ENCODE data around the gene SPC25. TPM values are rescaled to one million over a fixed set of nuclear protein-coding genes. Genes with fewer than 3 reads are reported as not detected.
"Not testable (repeated sequence)": the region's sequence is repeated elsewhere in the genome, so short reads cannot be mapped to it uniquely, and the experiment has no call there.

The SPC25 gene, protein sequence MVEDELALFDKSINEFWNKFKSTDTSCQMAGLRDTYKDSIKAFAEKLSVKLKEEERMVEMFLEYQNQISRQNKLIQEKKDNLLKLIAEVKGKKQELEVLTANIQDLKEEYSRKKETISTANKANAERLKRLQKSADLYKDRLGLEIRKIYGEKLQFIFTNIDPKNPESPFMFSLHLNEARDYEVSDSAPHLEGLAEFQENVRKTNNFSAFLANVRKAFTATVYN
- under 1 TPM in 1 of 2 donors, not detected in 1; 0.42 TPM for total RNA-seq
- long read RNA-seq, donor 1, result 0 reads
- long read RNA-seq, donor 2, result 0 reads

DNA sequence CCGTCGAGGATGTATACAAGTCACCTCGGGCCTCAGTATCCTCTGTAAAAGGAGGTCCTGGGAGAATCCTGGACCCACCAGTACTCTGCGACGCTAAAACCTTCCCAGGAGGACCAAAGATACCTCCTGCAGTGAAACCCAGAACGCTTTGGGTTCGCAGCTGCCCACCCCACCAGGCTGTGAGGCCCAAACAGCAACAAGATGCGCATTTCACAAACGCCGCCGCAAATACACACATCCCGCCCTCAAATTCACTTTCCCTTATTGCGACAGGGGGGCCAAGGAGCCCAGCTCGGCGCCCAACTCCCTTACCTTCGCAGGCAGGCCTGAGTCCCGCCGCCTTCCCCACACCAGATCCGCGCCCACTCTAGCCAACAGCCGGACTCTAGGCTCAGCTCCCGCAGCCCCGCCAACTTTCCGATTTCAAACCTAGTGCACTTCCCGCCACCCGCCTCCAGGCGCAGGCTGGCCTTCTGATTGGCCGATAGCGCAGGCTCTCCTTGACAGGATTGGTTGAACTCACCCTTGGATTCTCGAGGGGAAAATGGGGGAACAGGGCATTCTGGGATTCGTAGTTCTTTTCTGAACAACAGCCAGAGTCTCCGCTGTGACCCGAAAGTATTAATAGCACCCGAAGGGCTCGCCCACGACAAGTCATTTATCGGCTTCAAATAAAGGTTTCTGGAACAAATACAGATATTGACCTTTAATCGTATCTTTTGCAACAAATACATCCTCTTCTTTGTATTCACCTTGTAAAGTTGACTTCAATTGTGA, at the start of gene SPC25:
TSS of gene SPC25 (minus strand) at position 425 of the 777 bp plus-strand sequence. CDS start 911 bp downstream, outside the sequence.
- intact Hi-C loops (cut with DNase I), result no loop called here
- DNase-seq (ENCODE audit: low spot score), result peak; percentile 95

DNA sequence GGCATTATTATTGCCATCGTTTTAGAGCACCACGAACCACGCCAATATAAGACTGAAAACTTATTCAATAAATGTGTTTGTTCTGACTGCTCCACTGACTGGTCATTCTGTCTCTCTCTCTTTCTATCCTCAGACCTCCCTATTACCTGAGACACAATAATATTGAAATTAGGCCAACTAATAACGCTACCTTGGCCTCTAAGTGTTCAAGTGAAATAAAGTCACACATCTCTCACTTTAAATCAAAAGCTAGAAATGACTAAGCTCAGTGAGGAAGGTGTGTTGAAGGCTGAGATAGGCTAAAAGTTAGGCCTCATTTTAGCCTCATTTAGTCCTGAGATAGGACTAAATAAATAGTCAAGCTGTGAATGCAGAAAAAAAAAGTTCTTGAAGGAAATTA, 49.7 kb upstream of the SPC25 start:
- intact Hi-C loops (cut with DNase I), result no loop called here
- no peak for DNase-seq (ENCODE audit: low spot score)

DNA sequence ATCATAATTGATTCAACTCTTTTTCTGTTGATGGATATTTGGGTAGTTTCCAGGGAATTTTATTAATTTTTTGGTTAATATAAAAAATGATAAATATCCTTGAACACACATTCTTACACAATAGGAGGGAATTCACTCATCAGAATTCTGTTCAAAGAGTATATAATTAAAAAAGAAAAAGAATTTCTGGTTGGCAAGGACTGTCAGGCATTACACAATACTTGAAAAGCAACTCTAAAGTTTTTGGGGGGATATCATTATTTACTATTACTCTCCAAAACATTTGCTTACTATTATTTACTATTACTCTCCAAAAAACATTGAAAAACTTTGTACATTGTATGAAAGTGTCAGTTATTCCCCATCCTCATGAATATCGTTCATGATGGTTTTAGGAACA, 48.8 kb upstream of the SPC25 start:
- no peak for DNase-seq (ENCODE audit: low spot score)
- intact Hi-C loops (cut with DNase I), result no loop called here

DNA sequence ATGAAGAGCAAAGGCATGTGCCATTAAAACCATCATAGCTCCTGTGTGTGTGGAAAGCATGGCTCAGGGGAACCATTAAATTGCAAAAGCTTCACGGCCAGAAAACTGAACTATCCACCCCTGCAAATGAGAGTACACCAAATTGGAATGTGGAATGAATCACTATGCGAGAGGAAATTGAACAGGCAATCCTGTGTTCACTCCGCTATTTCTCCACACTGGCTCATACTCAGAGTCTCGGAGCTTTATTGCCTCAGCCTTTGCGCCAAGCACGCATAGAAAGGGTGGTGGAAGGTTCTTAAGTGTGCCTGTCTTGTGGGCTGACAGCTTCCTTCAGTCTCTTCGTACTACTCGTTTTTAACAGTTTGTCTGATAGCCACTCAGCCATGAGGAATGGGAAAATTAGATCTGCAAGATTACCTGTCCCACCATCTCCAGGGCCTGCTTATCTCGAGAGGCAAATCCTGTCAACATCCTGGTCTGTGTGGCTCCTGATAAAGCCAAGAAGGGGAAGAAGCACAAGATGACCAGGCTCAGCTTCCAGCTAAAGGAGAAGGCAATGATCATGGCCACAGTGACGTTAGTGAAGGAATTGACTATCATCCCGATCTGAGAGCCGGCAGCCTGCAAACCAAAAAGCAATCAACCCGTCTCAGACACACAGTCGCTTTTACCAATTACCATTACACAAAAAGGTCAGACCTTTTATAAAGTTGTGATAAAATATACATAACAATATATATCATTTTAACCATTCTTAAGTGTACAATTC, 45.8 kb upstream of the SPC25 start:
- no peak for DNase-seq (ENCODE audit: low spot score)
- intact Hi-C loops (cut with DNase I), result no loop called here

DNA sequence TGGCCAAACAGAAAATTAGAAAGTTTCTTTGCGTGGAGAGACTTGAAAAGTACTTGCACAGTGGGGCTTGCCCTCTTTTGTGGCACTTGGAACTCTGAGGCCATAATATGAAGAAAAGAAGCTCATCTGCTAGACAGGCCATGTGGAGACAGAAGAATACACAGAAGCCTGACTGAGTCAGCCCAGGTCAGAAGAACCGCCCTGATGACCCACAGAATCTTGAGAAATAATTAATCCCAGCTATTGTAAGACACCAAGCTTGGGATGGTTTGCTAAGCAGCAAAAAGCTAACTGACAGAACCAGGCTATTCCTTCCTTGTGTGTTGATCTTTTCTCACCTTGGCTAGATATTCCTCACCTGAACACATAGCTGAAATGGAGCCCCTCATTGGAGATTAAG, 44.6 kb upstream of the SPC25 start:
- intact Hi-C loops (cut with DNase I), result no loop called here
- no peak for DNase-seq (ENCODE audit: low spot score)

DNA sequence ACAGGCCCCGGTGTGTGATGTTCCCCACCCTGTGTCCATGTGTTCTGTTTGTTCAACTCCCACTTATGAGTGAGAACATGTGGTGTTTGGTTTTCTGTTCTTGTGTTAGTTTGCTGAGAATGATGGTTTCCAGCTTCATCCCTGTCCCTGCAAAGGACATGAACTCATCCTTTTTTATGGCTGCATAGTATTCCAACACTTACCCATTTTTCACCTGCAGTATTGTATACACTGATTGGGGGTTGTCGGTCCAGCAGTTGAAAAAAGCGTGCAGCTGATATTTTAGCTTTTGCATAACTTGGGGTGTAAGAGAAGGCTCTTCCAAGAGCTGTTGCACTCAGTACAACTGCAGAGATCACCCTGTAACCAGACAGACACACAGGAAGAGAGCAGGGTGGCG, 41.9 kb upstream of the SPC25 start:
- intact Hi-C loops (cut with DNase I); DNase-seq (ENCODE audit: low spot score): not testable (repeated sequence)

DNA sequence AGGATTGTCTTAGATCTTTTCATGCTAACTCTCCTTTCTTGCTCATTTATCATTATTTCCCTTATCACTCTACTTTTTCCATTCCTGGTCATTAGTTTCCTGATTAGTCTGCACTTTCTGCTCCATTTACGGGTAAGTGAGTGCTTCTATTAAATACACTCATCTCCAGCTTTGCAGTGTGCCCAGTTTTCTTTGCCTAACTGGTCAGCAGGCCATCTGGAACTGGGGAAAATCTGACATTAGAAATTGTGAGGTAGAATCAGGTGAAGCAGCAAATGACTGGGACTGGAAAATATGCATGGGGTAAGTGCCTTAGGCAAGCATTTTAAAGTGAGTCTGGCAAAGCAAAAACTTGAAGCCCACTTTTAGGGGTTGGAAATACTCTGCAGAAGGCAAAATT, 40.0 kb upstream of the SPC25 start:
- intact Hi-C loops (cut with DNase I), result no loop called here
- no peak for DNase-seq (ENCODE audit: low spot score)

DNA sequence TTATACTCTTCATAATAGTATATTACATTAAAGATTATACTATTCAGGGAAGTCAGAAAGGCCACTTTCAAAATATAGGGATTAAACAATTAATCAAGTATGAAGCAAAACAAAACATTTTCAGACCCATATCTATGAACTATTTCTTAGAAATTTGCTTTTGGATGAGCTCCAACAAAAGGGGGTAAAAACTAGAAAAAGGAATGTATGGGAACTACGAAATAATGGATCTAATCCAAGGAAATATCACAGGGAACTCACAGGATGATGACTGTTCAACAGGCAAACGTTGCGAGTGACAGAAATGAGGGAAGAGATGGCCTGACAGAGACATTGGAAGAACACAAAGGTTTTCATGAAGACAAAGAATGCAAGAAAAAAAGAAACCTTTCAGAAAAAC, 38.8 kb upstream of the SPC25 start:
- intact Hi-C loops (cut with DNase I), result no loop called here
- DNase-seq (ENCODE audit: low spot score), result no peak

DNA sequence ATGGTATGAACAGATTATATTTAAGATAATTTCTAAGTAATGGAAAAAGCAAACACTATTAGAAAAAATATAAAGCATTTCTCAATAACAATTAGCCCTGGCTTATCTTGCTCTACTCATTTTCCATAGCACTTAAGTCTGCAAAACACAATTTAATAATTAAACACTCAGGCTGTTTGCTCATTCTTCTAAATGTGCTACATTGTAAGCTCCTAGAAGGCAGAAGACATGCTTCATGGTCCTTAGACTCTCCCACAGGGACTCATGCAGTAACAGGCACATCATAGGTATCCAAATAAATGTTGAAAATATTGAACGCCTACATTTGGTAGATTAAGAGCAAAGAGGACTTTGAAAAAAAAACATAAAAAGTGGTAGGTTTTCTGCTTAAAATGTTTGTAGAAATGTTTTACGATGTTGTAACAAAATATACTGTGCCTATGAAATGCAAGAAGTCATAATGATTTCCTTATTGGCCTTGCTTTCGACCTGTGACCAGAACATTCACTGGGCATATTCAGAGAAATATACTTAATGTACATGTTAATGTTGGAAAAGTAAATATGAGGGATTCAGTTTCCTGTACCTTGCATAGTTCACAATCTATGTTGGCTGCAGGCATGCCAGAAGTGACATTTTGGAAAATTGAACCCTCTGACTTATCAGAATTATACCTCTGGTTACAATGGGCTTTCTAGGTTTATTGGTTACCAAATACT, 38.0 kb upstream of the SPC25 start:
- intact Hi-C loops (cut with DNase I), result no loop called here
- DNase-seq (ENCODE audit: low spot score), result no peak

DNA sequence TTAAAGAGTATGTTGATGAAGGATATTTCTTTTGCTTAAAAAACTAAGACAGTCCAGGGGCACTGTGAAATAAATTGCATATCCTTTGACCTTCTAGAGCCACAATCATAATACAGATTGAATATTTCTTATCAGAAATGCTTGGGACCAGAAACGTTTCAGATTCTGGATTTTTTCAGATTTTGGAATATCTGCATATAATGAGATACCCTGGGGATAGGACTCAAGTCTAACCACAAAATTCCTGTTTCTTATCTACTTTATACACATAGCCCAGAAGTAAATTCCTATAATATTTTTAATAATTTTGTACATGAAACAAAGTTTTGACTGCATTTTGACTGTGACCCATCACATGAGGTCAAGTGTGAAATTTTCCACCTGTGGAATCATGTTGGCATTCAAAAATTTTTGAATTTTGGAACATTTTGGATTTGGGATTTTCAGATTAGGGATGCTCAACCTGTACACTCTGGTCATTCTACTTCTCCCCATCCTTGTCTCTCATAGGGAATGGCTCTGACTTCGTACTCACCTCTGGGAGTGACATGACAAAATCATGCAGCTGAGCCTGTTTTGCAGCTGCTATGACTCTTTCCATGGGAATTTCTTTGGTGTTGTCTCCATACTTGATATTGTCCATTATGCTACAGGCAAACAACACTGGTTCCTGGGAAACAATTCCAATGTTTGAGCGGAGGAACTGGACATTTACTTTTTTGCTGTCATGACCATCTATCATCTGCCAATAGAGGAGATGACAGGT, 36.6 kb upstream of the SPC25 start:
- no peak for DNase-seq (ENCODE audit: low spot score)
- intact Hi-C loops (cut with DNase I), result no loop called here

DNA sequence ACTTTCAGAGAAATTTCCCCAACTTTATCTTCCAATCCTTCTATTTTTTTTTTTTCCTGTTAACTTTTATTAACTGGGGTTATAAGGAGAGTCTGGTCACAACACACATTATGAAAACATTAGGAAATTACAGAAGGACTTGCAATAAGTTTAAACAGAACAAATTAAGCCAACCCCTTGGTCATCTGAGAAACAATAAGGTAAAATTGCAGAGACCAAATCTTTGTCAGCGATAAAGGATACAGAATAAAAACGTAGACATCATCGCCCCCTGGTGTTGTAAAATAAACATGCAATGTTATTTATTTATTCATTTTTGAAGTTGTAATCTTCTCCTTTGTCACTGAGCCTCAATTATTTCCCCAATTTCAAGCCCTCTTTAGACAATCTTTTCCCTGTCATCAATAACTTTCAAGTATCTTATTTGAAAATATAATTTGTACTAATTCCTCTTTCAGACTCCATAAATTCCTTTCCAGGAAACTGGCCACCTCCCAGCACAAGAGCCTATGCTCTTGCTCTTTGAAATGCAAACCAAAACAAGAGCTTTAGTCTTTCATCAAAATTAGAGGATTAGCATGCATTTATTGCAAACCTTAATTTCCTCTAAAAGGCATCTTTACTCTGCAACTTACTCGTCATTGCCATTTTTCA, 30.4 kb upstream of the SPC25 start:
- intact Hi-C loops (cut with DNase I), result no loop called here
- no peak for DNase-seq (ENCODE audit: low spot score)

DNA sequence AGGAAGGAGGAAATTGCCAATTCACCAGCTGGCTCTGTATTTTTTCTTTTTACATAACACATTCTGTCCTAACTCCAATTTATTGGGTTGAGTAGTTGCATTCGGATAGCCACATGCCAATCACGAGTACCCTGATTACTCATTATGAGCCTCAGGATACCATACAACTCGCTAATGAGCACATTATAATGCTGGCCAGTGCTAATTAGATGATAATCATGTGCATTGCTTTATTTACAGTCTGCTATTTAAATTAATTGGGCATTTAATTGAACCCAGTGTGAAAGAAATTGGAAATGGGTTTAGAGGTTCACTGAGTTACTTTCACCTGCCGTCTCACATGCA, 26.1 kb upstream of the SPC25 start:
- intact Hi-C loops (cut with DNase I), result no loop called here
- no peak for DNase-seq (ENCODE audit: low spot score)

DNA sequence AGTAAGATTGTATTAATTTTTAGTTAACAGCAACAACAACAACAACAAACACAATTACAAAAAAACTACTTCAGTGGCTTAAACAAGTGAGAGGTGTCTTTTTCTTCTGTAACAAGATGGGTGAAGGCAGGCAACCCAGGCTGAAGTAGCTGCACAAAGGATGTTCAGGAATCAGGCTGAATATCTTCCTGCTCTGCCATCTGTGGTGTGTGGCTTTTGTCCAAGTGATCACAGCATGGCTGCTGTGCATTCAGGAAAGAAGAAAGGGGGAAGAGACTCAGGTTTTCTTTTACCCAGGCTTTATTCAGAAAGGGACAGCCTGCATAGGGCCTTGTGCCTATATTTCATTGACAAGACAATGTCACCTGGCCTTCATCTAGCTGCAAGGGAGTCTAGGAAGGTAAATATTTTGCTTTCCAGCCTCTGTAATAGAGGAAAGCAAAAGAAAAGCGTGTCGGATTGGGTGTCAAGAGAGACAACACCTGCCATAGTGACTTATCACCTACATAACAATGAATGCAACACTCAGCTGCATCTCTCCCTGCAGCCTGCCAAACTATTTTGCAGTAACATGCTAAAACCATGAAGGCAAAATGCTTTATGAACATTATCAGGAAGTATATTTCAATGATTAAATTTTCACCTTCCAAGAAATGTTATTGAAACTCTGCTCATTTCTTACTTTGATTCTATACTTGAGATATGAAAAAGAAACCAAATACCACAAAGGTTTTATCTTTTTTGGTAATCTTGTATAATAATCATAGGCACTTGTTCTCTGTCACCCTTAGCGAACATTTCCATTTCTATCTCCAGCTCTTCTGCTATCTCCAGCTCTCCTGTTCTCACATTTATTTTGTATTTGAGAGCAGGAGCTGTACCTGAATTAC, 25.5 kb upstream of the SPC25 start:
- intact Hi-C loops (cut with DNase I), result no loop called here
- DNase-seq (ENCODE audit: low spot score), result no peak

DNA sequence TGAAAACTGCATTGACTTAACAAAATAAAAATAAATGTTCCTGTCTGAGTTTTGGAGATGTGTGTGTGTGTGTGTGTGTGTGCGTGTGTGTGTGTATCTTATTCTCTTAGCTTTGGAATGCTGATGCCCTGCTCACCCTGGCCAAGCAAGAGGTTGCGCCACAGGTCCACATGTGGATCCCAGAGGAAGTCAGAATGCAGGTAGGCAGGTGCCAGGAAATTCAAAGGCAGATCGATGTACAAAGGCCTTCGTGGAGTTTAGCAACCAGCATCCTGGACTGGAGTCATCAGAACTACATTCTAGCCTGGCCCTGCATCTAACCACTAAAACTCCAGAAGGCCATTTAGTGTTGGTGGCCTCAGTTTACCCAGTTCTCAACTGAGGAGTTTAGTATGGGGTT, 23.3 kb upstream of the SPC25 start:
- no peak for DNase-seq (ENCODE audit: low spot score)
- intact Hi-C loops (cut with DNase I), result no loop called here

DNA sequence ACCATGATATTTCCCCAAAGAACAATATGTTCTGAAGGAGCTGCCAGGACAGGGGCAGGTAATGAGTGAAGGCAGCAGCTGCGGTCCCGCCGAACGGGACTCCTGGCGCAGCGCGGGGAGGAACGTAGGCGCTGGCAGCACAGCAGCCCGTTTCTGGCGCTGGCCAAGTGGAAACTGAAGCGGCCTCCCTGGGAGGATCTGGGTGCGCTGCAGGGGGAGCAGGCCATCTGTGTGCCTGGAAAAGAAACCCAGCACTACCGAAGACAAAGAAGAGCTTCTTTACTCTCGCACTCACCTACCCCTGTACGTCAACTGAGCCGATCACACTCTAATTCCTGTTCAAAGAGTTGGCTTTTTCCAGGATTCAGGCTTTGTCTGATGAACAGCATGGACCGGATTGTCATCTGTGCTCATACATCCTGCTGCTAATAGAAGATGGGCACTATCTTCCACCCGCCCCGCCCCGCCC, 22.7 kb upstream of the SPC25 start:
- intact Hi-C loops (cut with DNase I), result no loop called here
- no peak for DNase-seq (ENCODE audit: low spot score)

DNA sequence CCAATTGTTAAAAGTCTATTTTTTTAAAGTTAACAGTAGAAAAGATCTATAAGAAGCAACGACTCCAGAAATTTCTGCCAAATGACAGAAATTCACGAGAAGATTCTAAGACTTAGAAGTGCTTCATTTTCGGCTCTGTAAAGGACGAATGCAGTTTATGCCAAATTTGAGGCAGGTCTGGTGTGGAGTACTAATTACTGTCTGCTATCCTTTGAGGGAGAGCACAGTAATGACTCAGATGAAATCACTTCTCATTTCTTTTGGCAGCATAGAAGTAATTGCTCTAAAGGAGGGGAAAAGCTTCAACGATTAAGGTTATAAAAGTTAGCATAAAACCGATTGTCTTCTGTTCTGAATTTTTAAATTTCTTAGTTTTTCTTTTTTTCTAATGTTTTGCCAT, 22.2 kb upstream of the SPC25 start:
- no peak for DNase-seq (ENCODE audit: low spot score)
- intact Hi-C loops (cut with DNase I), result no loop called here

DNA sequence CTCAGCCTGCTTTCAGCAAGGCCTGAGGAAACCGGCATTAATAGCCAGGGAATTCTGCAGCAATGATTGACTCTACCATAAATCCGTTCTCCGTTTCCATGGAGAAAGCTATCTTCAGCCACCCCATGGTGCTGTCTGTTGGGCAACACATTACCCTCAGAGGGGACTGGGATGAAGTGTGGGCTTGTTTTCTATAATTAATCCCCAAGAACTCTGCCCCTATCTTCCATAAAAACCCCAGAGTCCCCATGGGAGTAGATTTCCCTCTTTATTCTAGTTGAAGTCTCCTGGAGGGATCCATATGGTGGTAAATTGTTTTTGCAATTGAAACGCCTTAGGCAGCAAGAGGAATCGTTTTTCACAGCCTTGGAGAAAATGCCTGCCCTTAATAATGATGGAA, 20.1 kb upstream of the SPC25 start:
- DNase-seq (ENCODE audit: low spot score), result no peak
- intact Hi-C loops (cut with DNase I), result no loop called here

All from posterior vena cava (tissue), 2 donors.